D721Med (cell line): ENCODE results near the gene TAC3.

Source experiments
- DNase-seq: peaks from one replicate; pipeline ENCODE4 v3.0.0; 2011; ENCODE audit warnings: low spot score; ENCODE audit not compliant: insufficient read length
- FAIRE-seq: peaks from 2 replicates; lab custom pipeline; 2011; peaks lifted over from hg19 to GRCh38; lab: Jason Lieb, UNC
- TF ChIP-seq, protein P1 (sequence below): IDR thresholded peaks from 2 replicates; pipeline ENCODE4 v1.5.1; 2012; ENCODE audit warnings: mild to moderate bottlenecking, control low read depth; ENCODE audit not compliant: insufficient read depth; ENCODE audit errors: missing control alignments

Gene TAC3

GRCh38 chr12:57009949-57010626 is 6.2 kb downstream of the TAC3 start:
- TF ChIP-seq, protein P1, sequence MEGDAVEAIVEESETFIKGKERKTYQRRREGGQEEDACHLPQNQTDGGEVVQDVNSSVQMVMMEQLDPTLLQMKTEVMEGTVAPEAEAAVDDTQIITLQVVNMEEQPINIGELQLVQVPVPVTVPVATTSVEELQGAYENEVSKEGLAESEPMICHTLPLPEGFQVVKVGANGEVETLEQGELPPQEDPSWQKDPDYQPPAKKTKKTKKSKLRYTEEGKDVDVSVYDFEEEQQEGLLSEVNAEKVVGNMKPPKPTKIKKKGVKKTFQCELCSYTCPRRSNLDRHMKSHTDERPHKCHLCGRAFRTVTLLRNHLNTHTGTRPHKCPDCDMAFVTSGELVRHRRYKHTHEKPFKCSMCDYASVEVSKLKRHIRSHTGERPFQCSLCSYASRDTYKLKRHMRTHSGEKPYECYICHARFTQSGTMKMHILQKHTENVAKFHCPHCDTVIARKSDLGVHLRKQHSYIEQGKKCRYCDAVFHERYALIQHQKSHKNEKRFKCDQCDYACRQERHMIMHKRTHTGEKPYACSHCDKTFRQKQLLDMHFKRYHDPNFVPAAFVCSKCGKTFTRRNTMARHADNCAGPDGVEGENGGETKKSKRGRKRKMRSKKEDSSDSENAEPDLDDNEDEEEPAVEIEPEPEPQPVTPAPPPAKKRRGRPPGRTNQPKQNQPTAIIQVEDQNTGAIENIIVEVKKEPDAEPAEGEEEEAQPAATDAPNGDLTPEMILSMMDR, result no peak
- no peak for FAIRE-seq
- no peak for DNase-seq

DNA sequence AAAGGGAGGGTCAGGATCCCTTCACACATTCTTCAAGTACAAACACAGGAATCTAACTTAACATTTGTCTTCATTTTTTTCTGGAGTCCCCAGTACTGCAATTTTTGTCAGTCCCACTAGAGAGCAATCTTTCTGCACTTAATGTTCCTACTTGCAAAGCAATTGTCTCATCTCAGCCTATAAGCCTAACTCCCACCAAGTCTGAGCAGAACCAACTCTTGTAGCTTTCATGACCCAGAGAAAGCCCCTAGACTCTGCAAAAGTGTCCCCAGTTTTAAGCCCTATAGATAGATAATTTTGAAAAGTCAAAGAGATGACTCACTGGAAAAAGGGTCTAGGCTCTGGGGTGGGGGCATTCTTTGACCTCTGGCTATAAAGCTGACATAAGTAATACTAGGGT is 8.2 kb downstream of the TAC3 start:
- TF ChIP-seq, protein P1, result peak; percentile 82
- FAIRE-seq (no peak), DNase-seq (no peak)

GRCh38 chr12:57006809-57007475 is 9.4 kb downstream of the TAC3 start:
- no peak for DNase-seq
- TF ChIP-seq, protein P1, result no peak
- FAIRE-seq, result no peak

DNA sequence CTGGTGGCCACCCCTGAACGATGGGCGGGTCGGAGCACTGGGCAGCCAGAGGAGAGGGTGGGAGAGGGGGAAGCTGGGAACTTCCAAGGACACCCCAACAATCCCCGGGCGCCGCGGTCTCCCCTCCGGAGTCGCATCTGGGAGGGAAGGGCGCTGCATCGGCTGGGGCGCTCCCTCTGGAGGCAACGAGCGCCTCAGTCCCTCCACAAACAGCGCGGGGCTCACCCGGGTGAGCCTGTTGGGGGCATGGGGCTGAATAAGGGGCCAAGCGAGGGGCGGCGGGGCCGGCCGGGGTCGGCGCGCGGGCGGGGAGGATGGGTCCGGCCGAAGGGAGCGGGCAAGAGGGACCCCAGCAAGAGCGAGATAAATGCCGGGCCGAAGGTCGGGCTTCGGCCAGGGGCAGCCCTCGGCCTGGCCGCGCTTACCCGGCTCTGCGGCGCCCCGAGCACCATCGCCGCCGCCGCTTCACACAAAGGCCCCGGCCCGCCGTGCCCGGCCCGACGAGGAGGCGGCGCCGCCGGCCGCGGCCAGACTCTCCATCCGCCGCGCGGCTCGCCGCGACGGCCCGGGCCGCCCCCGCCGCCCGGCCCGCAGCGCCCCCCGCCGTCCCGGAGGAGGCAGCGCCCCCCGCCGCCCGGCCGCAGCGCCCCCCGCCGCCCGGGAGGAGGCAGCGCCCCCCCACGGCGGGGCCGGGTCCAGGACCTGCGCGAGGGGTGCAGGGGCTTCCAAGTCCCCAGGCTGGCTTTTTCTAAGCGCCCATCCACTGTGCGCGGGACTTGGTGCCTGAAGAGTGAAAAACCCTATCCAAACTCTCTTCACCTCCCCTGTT is 10.1 kb downstream of the TAC3 start, which contains the start of gene ZBTB39:
TSS of gene ZBTB39 (minus strand) at position 567 of the 829 bp plus-strand sequence. CDS start 1,629 bp downstream, outside the sequence.
- FAIRE-seq (no peak), DNase-seq (peak; percentile 66)
- TF ChIP-seq, protein P1, result peak; percentile 46

DNA sequence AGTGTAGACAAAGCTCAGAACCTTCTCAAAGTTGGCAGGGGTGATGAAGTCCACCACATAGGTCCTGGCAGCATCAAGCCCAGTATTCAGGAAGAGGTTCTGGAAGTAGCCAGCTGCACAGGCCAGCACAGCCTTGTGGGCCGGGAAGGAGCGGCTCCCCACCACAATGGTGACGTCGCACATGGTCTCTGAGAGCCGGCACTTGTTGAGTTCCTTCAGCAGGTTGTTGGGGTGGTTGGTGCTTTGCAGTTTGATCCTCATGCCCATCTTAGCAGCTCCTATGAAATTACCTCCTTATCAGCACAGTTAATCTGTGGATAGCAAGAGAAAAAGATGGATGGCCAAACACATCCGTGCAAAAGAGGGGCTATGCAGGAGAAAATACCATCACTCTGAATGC is 11.7 kb downstream of the TAC3 start:
- FAIRE-seq, result no peak
- no peak for DNase-seq
- TF ChIP-seq, protein P1, result no peak

GRCh38 chr12:57003395-57003794 is 12.9 kb downstream of the TAC3 start:
- TF ChIP-seq, protein P1, result no peak
- FAIRE-seq, result no peak

More at GRCh38 chr12:57003395-57003794, 12.9 kb downstream of the TAC3 start:
- no peak for DNase-seq
